HepG2 (cell line): ENCODE measurements around the gene PLEKHG2. TPM values are rescaled to one million over a fixed set of nuclear protein-coding genes. Genes with fewer than 3 reads are reported as not detected.

Experiments
- BCL6 ChIP-seq: IDR thresholded peaks from 2 replicates; pipeline ENCODE4 v1.6.1; 2016; ENCODE audit warnings: missing genetic modification reagents, missing compliant biosample characterization
- CHCHD3 ChIP-seq: sonication (generic); formaldehyde crosslinking; IDR thresholded peaks from 2 replicates; pipeline ENCODE4 v1.8.0; 2022; ENCODE audit warnings: mild to moderate bottlenecking, missing genetic modification reagents, moderate library complexity
- FOXA1 ChIP-seq, 2 experiments: fragments of 450-650 bp in 1 of 2; sonication (generic) in 1 of 2; formaldehyde crosslinking in 1 of 2; IDR thresholded peaks; 2 replicates each; pipeline versions ENCODE4 v1.4.0 to v1.6.1; 2016 to 2020; ENCODE audit warnings: missing genetic modification reagents in 1 of 2
- HNF4G ChIP-seq, 2 experiments: sonication (generic) in 1 of 2; formaldehyde crosslinking in 1 of 2; IDR thresholded peaks; 2 replicates each; pipeline versions ENCODE4 v1.4.0 to v1.6.1; 2011 to 2020; ENCODE audit warnings: borderline replicate concordance in 2 of 2, low read depth in 2 of 2, mild to moderate bottlenecking in 2 of 2, low read length in 1 of 2, missing genetic modification reagents in 1 of 2, moderate library complexity in 1 of 2
- KDM5A ChIP-seq: fragments of 200-600 bp; sonication (generic); IDR thresholded peaks from 2 replicates; pipeline ENCODE4 v1.7.0; 2018; ENCODE audit warnings: antibody characterized with exemption, mild to moderate bottlenecking, low read length, borderline replicate concordance
- KLF13 ChIP-seq: sonication (generic); formaldehyde crosslinking; IDR thresholded peaks from 2 replicates; pipeline ENCODE4 v1.4.0; 2020; ENCODE audit warnings: mild to moderate bottlenecking, missing genetic modification reagents
- POLR2AphosphoS5 ChIP-seq: IDR thresholded peaks from 2 replicates; pipeline ENCODE4 v1.6.1; 2012; ENCODE audit warnings: low read depth, low read length
- SOX5 ChIP-seq: IDR thresholded peaks from 2 replicates; pipeline ENCODE4 v1.6.1; 2016; ENCODE audit warnings: borderline replicate concordance
- SP4 ChIP-seq: sonication (generic); formaldehyde crosslinking; IDR thresholded peaks from 2 replicates; pipeline ENCODE4 v1.8.1; 2023; ENCODE audit warnings: mild to moderate bottlenecking, missing genetic modification reagents
- TBX2 ChIP-seq: sonication (generic); formaldehyde crosslinking; IDR thresholded peaks from 2 replicates; pipeline ENCODE4 v1.5.0; 2020; ENCODE audit warnings: missing genetic modification reagents, mild to moderate bottlenecking, borderline replicate concordance
- ZNF589 ChIP-seq: sonication (generic); formaldehyde crosslinking; conservative IDR thresholded peaks from 2 replicates; pipeline ENCODE4 v1.8.0; 2022; ENCODE audit warnings: mild to moderate bottlenecking, moderate library complexity, missing genetic modification reagents
- ZNF781 ChIP-seq: sonication (generic); formaldehyde crosslinking; IDR thresholded peaks from 2 replicates; pipeline ENCODE4 v1.5.1; 2020; ENCODE audit warnings: borderline replicate concordance, mild to moderate bottlenecking, missing genetic modification reagents; ENCODE audit errors: not compliant biosample characterization
- polyA plus RNA-seq, 8 experiments: library from polyadenylated mRNA; depleted of rRNA in 3 of 8; stranded (reverse) in 7 of 8; unstranded in 1 of 8; fragments of >200 nt; fragmentation: Illumina TruSeq in 4 of 8; extraction: Trizol in 4 of 8; gene quantifications; 2 replicates each; pipeline versions ENCODE4 v1.2.1 to v1.2.3, GENCODE V29; 2011 to 2016; ENCODE audit warnings: low read depth in 4 of 8, missing spikeins in 1 of 8, mixed read lengths in 1 of 8; ENCODE audit not compliant: insufficient read depth in 1 of 8
- total RNA-seq, 5 experiments: library from RNA; depleted of rRNA; stranded (reverse); fragments of >200 nt; fragmentation: Illumina TruSeq; extraction: Trizol; gene quantifications; 2 replicates each; pipeline ENCODE4 v1.2.3, GENCODE V29; 2016; ENCODE audit warnings: low read depth in 1 of 5
- TF ChIP-seq, protein P1 (sequence below): sonication (generic); formaldehyde crosslinking; IDR thresholded peaks from 2 replicates; pipeline ENCODE4 v1.4.0; 2020; ENCODE audit warnings: missing genetic modification reagents, mild to moderate bottlenecking, borderline replicate concordance
- TF ChIP-seq, protein P2 (sequence below): IDR thresholded peaks from 2 replicates; pipeline ENCODE4 v1.6.1; 2012; ENCODE audit warnings: low read depth, low read length, improper control_type of control experiment
- TF ChIP-seq, protein P3 (sequence below): sonication (generic); formaldehyde crosslinking; IDR thresholded peaks from 2 replicates; pipeline ENCODE4 v1.4.0; 2020; ENCODE audit warnings: mild to moderate bottlenecking, missing genetic modification reagents

The PLEKHG2 gene
- total and polyA plus RNA-seq, 2 of the 13 experiments (the other 11 are each of a cell fraction or from before 2014, with no cell fraction given), result 3.6 to 6.8 TPM

DNA sequence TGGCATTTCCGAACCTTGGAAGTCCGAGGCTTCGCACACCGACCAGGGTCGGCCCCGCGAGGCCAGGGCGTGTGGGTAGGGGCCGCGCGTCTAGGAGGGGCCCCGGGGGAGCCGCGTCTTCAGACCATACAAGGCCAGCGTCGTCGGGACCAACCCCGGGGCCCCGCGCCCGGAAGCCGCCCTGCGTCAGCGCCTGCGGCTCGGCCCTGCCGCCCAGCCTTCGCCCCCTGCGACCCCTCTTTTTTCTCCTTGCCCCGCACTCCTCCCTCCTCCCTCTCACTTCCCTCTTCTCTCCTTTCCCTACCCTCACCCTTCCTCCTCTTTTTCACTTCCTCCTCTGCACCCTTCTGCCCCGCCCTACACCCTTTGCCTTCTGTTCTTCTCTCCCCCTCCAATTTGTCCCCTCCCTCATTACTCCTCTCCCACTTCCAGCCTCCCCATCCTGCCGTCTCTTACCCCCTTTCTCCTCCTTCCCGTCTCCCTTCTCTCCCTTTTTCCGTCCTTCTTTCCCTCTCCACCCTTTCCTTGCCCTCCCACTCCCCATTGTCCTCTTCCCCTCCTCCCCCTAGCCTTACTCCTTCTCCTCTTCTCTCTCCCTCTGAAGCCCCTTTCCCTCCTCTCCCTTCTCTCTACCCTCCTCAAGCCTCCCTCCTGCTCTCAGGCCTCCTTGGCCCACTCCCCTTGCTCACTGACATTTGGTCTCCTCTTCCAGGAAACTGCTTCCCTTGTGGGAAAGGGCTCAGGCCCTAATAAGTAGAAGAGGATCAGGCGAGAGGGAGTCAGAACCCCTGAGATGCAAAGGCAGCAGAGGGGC lies 2.2 kb upstream of the PLEKHG2 start (continued):
- TF ChIP-seq, protein P1, sequence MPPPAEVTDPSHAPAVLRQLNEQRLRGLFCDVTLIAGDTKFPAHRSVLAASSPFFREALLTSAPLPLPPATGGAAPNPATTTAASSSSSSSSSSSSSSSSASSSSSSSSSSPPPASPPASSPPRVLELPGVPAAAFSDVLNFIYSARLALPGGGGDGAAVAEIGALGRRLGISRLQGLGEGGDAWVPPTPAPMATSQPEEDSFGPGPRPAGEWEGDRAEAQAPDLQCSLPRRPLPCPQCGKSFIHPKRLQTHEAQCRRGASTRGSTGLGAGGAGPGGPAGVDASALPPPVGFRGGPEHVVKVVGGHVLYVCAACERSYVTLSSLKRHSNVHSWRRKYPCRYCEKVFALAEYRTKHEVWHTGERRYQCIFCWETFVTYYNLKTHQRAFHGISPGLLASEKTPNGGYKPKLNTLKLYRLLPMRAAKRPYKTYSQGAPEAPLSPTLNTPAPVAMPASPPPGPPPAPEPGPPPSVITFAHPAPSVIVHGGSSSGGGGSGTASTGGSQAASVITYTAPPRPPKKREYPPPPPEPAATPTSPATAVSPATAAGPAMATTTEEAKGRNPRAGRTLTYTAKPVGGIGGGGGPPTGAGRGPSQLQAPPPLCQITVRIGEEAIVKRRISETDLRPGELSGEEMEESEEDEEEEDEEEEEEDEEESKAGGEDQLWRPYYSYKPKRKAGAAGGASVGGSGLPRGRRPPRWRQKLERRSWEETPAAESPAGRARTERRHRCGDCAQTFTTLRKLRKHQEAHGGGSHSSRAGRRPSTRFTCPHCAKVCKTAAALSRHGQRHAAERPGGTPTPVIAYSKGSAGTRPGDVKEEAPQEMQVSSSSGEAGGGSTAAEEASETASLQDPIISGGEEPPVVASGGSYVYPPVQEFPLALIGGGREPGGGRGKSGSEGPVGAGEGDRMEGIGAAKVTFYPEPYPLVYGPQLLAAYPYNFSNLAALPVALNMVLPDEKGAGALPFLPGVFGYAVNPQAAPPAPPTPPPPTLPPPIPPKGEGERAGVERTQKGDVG (CRISPR knock-in tag), result no peak
- TF ChIP-seq HNF4G (IDR thresholded peaks at IDR 0.05; ENCODE audit: borderline replicate concordance, low read depth, low read length) (no peak), HNF4G (CRISPR knock-in tag; IDR thresholded peaks at IDR 0.05; ENCODE audit: borderline replicate concordance, low read depth) (no peak), SOX5 (CRISPR knock-in tag) (no peak), CHCHD3 (no peak), SP4 (CRISPR knock-in tag) (no peak), BCL6 (CRISPR knock-in tag) (no peak), KLF13 (CRISPR knock-in tag) (no peak), POLR2AphosphoS5 (no peak; the same call in 1 of the 2 replicates), ZNF589 (CRISPR knock-in tag) (no peak), ZNF781 (CRISPR knock-in tag) (no peak), FOXA1 (IDR thresholded peaks at IDR 0.05) (no peak), FOXA1 (CRISPR knock-in tag; IDR thresholded peaks at IDR 0.05) (no peak), TBX2 (CRISPR knock-in tag) (peak; percentile 68), KDM5A (no peak)
- TF ChIP-seq, protein P2, sequence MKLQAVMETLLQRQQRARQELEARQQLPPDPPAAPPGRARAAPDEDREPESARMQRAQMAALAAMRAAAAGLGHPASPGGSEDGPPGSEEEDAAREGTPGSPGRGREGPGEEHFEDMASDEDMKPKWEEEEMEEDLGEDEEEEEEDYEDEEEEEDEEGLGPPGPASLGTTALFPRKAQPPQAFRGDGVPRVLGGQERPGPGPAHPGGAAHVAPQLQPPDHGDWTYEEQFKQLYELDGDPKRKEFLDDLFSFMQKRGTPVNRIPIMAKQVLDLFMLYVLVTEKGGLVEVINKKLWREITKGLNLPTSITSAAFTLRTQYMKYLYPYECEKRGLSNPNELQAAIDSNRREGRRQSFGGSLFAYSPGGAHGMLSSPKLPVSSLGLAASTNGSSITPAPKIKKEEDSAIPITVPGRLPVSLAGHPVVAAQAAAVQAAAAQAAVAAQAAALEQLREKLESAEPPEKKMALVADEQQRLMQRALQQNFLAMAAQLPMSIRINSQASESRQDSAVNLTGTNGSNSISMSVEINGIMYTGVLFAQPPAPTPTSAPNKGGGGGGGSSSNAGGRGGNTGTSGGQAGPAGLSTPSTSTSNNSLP, result no peak
- TF ChIP-seq, protein P3, sequence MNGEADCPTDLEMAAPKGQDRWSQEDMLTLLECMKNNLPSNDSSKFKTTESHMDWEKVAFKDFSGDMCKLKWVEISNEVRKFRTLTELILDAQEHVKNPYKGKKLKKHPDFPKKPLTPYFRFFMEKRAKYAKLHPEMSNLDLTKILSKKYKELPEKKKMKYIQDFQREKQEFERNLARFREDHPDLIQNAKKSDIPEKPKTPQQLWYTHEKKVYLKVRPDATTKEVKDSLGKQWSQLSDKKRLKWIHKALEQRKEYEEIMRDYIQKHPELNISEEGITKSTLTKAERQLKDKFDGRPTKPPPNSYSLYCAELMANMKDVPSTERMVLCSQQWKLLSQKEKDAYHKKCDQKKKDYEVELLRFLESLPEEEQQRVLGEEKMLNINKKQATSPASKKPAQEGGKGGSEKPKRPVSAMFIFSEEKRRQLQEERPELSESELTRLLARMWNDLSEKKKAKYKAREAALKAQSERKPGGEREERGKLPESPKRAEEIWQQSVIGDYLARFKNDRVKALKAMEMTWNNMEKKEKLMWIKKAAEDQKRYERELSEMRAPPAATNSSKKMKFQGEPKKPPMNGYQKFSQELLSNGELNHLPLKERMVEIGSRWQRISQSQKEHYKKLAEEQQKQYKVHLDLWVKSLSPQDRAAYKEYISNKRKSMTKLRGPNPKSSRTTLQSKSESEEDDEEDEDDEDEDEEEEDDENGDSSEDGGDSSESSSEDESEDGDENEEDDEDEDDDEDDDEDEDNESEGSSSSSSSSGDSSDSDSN (CRISPR knock-in tag), result peak; percentile 68; the same call in 1 of the 2 replicates
